Measurements from ENCODE around the gene PANK1. TPM values are rescaled to one million over a fixed set of nuclear protein-coding genes. Genes with fewer than 3 reads are reported as not detected.

PANK1 gene
- total RNA-seq, 2 experiments from 2014 or later: 12.1 to 16.1 TPM

GRCh38 chr10:89556600-89556999, 88.4 kb downstream of the PANK1 start:
- H3K9me3 ChIP-seq (ENCODE audit: low read length): no peaks in the 10 kb centered on the region
- CTCF ChIA-PET (ENCODE audit: unreplicated experiment): no interaction called here
- POLR2A ChIA-PET: no interaction called here
- H3K27ac ChIP-seq (ENCODE audit: low read depth, low read length, poor library complexity, severe bottlenecking): no peak overlapping the region
- H3K4me3 ChIP-seq (ENCODE audit: low read depth, low read length, poor library complexity, severe bottlenecking): no peak overlapping the region
- H3K36me3 ChIP-seq (ENCODE audit: insufficient read depth, low read length): no peaks in the 10 kb centered on the region
- H3K4me2 ChIP-seq (ENCODE audit: low read length): no peak overlapping the region
- no peaks in the 10 kb centered on the region for H4K20me1 ChIP-seq (ENCODE audit: insufficient read depth, low read length)
- TF ChIP-seq, protein P1, sequence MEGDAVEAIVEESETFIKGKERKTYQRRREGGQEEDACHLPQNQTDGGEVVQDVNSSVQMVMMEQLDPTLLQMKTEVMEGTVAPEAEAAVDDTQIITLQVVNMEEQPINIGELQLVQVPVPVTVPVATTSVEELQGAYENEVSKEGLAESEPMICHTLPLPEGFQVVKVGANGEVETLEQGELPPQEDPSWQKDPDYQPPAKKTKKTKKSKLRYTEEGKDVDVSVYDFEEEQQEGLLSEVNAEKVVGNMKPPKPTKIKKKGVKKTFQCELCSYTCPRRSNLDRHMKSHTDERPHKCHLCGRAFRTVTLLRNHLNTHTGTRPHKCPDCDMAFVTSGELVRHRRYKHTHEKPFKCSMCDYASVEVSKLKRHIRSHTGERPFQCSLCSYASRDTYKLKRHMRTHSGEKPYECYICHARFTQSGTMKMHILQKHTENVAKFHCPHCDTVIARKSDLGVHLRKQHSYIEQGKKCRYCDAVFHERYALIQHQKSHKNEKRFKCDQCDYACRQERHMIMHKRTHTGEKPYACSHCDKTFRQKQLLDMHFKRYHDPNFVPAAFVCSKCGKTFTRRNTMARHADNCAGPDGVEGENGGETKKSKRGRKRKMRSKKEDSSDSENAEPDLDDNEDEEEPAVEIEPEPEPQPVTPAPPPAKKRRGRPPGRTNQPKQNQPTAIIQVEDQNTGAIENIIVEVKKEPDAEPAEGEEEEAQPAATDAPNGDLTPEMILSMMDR (conservative IDR thresholded peaks at IDR 0.05; ENCODE audit: low read length): no peak
- no peak for TF ChIP-seq EZH2phosphoT487 (IDR thresholded peaks at IDR 0.05; ENCODE audit: borderline replicate concordance, low read depth, low read length)
- intact Hi-C loops (cut with micrococcal nuclease; ENCODE audit: unreplicated experiment): no loop called here
- no TSS peak for BruUV-seq (replicated peaks)
- H3K9me2 ChIP-seq (ENCODE audit: insufficient read depth, low read length): no peaks in the 10 kb centered on the region
- no peaks in the 10 kb centered on the region for H3K4me1 ChIP-seq (ENCODE audit: insufficient read depth, low read length, poor library complexity, severe bottlenecking)
- no peaks in the 10 kb centered on the region for H3K79me2 ChIP-seq (ENCODE audit: insufficient read depth, low read depth, low read length)
- no peak overlapping the region for H2AFZ ChIP-seq (ENCODE audit: low read length)
- no peak for DNase-seq (ENCODE audit: low spot score)

DNA sequence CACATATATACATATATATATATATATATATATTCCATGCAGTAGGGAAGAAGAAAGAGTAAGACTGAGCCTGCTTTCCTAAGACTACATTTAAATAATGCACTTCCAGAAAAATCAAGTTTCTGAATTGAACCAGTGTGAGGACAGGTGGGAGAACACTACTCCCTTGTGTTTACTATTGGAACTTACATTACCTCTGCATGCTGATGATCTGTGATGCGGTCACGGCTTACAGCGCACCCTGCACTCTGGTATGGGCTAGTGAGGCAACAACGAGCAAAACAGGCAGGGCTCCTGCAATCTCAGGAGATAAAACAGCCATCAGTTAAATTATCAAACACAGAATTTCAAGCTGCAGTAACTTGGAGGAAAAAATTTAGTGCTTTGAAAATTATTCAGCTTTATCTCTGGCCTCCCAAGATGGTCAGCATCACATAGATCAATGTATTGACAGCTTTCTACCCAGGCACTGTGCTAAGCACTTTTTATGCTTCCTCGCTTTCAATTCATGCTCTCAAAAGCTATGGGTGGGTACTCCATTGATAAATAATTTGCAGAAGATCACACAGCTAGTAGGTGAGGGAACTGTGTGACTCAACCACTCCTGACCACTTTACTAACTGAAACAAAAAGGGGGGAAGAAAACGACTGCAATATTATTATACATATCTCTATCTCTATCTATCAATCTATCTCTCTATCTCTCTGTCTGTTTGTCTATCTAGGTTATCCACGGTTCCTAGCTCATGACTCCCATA, 89.2 kb downstream of the PANK1 start:
- no peak overlapping the region for H3K4me2 ChIP-seq (ENCODE audit: low read length)
- BruUV-seq (replicated peaks): no TSS peak
- no peak for DNase-seq (ENCODE audit: low spot score)
- ChIA-PET CTCF (ENCODE audit: unreplicated experiment) (no interaction called here), POLR2A (interaction anchor here (0.6 kb wide), 1 partner anchor 451 kb away, joined by 5 read pairs; no protein-coding TSS in a partner anchor)
- H4K20me1 ChIP-seq (ENCODE audit: insufficient read depth, low read length): no peaks in the 10 kb centered on the region
- H3K9me3 ChIP-seq (ENCODE audit: low read length): no peaks in the 10 kb centered on the region
- no peaks in the 10 kb centered on the region for H3K79me2 ChIP-seq (ENCODE audit: insufficient read depth, low read depth, low read length)
- intact Hi-C loops (cut with micrococcal nuclease; ENCODE audit: unreplicated experiment): no loop called here
- H3K27ac ChIP-seq (ENCODE audit: low read depth, low read length, poor library complexity, severe bottlenecking): no peak overlapping the region
- no peaks in the 10 kb centered on the region for H3K4me1 ChIP-seq (ENCODE audit: insufficient read depth, low read length, poor library complexity, severe bottlenecking)
- no peaks in the 10 kb centered on the region for H3K36me3 ChIP-seq (ENCODE audit: insufficient read depth, low read length)
- no peaks in the 10 kb centered on the region for H3K9me2 ChIP-seq (ENCODE audit: insufficient read depth, low read length)
- no peak overlapping the region for H3K4me3 ChIP-seq (ENCODE audit: low read depth, low read length, poor library complexity, severe bottlenecking)
- no peak overlapping the region for H2AFZ ChIP-seq (ENCODE audit: low read length)
- no peak for TF ChIP-seq EZH2phosphoT487 (IDR thresholded peaks at IDR 0.05; ENCODE audit: borderline replicate concordance, low read depth, low read length)
- TF ChIP-seq, protein P1 (conservative IDR thresholded peaks at IDR 0.05; ENCODE audit: low read length): no peak

DNA sequence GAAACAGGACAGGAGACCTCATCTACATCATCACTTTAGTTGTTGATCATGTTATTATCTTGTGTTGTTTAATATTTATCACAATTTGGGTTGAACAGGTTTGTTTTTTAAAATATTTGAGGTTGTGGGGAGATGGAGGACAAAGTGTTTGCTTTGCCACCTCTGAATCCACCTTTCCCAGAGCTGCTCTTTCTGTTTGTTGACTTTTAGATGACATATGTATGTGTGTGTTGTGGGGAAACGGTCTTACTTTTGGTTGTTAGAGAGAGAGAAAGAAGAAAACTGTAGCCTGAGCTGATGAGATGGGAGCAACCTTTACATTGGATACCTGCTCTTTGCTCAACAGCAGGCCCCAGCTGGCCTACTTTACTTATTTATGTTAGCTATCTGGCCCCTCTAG, 90.6 kb downstream of the PANK1 start:
- intact Hi-C loops (cut with micrococcal nuclease; ENCODE audit: unreplicated experiment): no loop called here
- Histone ChIP-seq H3K27ac (ENCODE audit: low read depth, low read length, poor library complexity, severe bottlenecking) (no peak overlapping the region), H3K9me2 (ENCODE audit: insufficient read depth, low read length) (no peaks in the 10 kb centered on the region), H3K4me3 (ENCODE audit: low read depth, low read length, poor library complexity, severe bottlenecking) (no peak overlapping the region), H3K4me1 (ENCODE audit: insufficient read depth, low read length, poor library complexity, severe bottlenecking) (no peaks in the 10 kb centered on the region), H3K9me3 (ENCODE audit: low read length) (no peaks in the 10 kb centered on the region), H2AFZ (ENCODE audit: low read length) (no peak overlapping the region), H3K4me2 (ENCODE audit: low read length) (no peak overlapping the region), H4K20me1 (ENCODE audit: insufficient read depth, low read length) (no peaks in the 10 kb centered on the region), H3K79me2 (ENCODE audit: insufficient read depth, low read depth, low read length) (no peaks in the 10 kb centered on the region), H3K36me3 (ENCODE audit: insufficient read depth, low read length) (no peaks in the 10 kb centered on the region)
- DNase-seq (ENCODE audit: low spot score): no peak
- BruUV-seq (replicated peaks): no TSS peak
- ChIA-PET CTCF (ENCODE audit: unreplicated experiment) (no interaction called here), POLR2A (interaction anchor here (0.7 kb wide), 1 partner anchor 544 kb away, joined by 3 read pairs; no protein-coding TSS in a partner anchor)
- TF ChIP-seq, protein P1 (conservative IDR thresholded peaks at IDR 0.05; ENCODE audit: low read length): no peak
- TF ChIP-seq EZH2phosphoT487 (IDR thresholded peaks at IDR 0.05; ENCODE audit: borderline replicate concordance, low read depth, low read length): no peak
